Colon (tissue), 2 donors: ENCODE data around the gene AARS2.

ENCODE experiments used
- FAIRE-seq: peaks from 2 replicates; lab custom pipeline; 2012; peaks lifted over from hg19 to GRCh38; lab: Jason Lieb, UNC
- donor health status: control.
- donor health status: control.

The AARS2 gene

DNA sequence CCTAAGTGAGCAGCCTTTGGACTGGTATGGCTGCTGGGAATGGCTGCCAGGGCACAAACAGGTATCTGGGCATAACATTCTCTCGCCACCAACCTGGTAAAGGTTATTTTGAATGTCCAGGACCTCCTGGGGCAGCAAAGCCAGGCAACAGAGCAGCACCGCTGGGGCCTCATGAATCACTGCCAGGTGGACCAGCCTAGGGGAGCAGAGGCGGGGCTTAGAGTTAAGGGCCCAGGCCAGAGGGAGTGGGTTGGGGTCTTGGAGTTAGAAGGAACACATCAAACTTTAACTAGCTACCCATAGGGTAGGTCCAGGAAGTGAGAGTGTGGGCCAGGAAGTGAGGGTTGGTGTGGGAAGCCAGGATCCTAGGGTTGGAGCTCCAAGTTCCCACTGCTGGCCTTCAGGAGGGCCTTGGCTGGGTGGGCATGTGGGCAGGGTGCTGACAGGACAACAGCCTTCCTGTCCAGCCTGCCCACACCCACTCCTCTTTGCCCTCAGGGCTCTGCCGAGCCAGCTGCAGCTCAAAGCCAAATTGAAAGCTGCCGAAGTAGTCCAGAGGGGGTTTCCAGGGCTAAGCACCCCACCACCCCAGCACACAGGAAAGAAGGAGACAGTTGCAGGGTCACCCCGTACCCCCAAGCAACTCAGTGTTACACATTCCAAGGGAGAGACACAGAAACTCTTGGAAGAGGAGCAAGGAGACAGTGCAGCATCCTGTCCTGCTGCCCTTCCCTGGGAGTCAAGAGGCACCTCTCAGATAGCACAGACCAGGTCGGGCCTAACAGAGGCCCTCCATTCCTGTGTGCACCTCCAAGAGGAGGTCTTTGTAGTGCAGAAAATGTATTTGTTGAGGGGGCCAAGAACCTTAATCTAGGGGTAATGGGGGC is 50.4 kb downstream of the AARS2 start:
- FAIRE-seq: no peak

- FAIRE-seq: no peak
Measured at GRCh38 chr6:44261581-44261980, 51.6 kb downstream of the AARS2 start.

- no peak for FAIRE-seq
Measured at GRCh38 chr6:44260451-44261297, 52.5 kb downstream of the AARS2 start.

DNA sequence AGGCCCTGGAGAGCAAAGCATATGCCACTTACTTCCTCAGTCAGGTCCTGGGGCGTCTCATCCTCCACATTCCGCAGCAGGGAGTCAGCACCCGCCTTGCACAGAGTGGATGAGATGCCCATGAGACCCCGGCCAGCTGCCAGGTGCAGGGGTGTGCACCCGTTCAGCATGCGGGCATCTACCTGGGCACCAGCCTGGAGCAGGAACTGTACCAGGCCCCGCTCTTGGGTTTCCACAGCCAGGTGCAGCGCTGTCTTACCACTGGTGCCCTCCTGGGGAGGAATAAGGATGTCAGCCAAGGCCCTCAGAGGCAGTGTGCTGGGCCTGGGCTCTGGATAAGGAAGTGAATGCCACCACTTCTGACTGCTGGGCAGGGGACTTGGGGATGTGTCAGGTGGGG is 53.1 kb downstream of the AARS2 start:
- FAIRE-seq: no peak

GRCh38 chr6:44258921-44259320 is 54.2 kb downstream of the AARS2 start:
- FAIRE-seq: no peak

DNA sequence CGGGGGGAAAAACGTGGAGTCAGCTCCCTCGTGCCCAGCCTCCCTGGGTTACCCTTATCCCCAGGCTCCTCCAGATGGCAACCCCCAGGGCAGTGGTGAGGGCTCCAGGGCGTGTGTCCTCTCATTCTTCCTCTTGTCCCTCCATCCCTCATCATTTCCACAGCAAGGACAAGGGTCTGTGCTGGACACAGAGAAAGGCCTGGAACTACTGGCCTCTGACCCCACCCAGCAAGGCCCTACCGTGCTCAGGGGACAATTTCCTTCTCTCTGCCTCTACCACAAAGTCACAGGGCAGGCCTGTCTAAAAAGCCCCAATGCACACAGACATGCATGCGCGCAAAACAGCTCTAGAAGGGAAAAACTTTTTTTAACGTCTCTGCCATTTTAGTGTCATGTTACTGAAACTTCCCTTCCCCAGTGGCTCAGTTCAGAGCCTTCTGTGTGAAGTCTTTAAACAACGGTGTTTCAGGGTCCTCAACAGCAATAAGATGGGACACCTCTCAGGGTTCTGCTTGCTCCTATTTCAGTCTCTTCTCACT is 54.8 kb downstream of the AARS2 start:
- FAIRE-seq: no peak

- FAIRE-seq: no peak
Measured at GRCh38 chr6:44257753-44258324, 55.3 kb downstream of the AARS2 start.

DNA sequence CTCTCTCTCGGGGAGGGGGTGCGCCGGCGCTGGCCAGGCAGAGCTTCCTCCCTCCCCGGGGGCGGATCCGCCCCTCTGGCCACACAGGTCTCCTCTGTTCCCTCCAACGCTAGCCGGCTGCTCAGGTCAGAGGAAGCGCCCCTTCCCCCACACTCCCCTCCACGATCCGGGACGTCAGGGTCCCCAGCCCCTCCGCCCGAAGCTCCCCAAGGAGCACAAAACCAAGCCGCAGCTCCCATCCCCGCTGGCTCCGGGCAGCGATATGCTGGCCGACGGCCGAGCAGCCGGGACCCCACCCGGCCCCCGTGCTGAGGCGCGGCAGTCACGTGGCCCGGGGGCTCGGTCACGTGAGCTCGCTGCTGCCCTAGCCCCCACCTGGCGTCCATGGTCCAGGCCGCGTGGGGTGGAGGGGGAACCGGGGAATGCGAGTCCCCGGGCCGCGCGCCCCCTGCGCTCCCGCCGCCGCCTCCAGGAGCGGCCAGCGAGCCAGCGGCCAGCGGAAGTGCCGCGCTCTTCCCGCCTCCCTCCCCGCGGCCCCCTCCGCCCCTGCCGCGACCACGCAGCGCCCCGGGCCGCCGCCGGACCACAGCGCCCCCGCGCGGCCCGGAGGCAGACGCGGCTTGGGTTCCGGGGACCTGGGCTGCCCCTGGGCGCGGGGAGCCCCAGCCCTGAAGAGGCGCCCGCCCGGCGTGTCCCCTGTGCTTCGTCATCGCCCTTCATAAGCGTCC is 56.0 kb downstream of the AARS2 start, which contains the start of gene SLC35B2:
TSS of gene SLC35B2 (minus strand) at position 504 of the 728 bp plus-strand sequence. CDS start at position 386, 118 bp downstream.
- FAIRE-seq: no peak

DNA sequence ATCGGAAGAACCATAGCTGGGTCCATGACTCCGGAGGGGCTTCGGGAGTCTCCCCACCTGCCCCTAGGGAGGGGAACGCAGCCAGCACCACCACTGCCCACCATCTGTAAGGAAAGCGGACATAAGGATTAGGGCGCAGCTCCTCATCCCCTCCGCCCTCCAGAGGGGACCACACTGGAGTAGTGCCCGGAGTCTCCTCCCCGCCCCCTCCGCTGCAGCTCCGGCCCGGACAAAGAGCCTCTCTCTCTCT is 56.4 kb downstream of the AARS2 start:
- no peak for FAIRE-seq

DNA sequence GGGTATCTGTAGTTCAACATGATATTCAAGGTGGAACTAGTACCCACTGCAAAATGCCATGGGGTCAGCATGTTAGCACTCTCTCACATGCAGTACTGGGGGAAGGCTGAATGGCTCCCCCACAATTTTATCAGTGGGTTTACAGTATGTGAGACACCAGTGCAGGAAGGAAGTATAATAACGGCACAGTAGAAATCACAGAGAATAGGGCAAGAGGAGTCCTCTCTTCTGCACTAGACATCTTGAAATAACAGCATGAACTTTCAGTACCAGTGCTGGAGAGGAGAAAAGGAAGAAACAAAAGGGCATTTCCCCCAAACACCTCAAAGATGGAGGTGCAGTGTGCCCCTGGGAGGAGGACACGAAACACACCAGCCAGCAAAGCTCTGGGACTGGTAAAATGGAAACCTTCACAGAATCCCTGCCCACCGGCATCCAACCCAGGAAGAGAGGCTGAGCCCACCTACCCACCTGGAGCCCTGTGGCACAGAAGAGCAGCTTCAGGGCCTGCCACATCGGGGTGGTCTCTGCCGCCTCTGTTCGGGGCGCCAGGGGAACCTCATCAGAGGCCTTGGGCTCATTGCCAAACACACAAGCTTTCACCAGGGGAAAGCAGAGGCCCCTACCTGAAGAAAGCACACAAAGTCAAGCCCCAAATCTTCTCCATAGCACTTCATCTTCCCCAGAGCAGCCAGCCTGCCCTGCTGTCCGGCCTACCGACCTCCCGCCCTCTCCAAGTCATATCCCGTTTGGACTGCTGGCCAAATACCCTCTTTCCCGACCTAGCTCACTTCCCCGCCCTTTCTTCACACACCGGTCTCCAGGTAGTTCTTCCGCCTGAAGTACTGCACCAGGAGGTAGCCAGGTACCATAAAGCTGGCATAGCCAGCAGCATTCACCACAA is 57.0 kb downstream of the AARS2 start:
- no peak for FAIRE-seq

GRCh38 chr6:44255105-44255808 is 57.9 kb downstream of the AARS2 start:
- FAIRE-seq: no peak

- no peak for FAIRE-seq
Measured at GRCh38 chr6:44254191-44255104, 58.7 kb downstream of the AARS2 start.

DNA sequence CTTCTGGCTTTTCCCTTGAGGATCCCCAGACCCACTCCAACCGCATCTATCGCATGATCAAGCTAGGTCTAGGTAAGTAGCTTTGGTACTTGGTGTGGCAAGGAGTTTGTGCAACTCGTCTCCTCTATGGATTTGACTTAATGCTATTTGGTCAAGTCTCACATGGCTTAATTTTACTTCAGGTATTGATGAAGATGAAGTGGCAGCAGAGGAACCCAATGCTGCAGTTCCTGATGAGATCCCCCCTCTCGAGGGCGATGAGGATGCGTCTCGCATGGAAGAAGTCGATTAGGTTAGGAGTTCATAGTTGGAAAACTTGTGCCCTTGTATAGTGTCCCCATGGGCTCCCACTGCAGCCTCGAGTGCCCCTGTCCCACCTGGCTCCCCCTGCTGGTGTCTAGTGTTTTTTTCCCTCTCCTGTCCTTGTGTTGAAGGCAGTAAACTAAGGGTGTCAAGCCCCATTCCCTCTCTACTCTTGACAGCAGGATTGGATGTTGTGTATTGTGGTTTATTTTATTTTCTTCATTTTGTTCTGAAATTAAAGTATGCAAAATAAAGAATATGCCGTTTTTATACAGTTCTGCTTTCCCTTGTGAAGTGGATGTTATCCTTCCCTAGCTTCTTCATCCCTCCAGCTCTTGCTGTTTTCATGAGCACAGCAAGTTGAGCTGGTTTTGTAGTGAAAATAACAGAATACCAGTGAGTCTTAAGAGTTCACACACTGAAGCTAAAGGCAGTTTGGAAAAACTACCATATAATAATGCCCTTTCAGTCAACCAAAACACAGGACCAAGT is 59.6 kb downstream of the AARS2 start:
- FAIRE-seq: no peak

- no peak for FAIRE-seq
Measured at GRCh38 chr6:44251576-44252524, 61.3 kb downstream of the AARS2 start.

DNA sequence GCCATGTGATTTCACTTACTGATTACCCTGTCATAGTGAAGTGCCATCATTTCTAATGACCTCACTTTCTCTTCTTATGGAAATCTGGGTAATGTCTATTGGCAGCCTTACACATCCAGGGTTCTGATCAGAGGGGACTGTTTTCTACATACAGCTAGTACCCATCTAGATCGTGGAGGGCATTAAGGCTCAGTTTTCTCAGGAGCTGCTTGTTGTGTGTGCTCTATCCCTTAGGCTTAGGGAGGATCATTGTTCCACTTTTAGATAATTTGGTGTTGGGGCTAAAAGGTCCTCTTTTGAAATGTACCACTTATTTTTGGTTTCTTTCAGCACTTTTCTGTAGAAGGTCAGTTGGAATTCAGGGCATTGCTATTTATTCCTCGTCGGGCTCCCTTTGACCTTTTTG is 62.4 kb downstream of the AARS2 start:
- no peak for FAIRE-seq

DNA sequence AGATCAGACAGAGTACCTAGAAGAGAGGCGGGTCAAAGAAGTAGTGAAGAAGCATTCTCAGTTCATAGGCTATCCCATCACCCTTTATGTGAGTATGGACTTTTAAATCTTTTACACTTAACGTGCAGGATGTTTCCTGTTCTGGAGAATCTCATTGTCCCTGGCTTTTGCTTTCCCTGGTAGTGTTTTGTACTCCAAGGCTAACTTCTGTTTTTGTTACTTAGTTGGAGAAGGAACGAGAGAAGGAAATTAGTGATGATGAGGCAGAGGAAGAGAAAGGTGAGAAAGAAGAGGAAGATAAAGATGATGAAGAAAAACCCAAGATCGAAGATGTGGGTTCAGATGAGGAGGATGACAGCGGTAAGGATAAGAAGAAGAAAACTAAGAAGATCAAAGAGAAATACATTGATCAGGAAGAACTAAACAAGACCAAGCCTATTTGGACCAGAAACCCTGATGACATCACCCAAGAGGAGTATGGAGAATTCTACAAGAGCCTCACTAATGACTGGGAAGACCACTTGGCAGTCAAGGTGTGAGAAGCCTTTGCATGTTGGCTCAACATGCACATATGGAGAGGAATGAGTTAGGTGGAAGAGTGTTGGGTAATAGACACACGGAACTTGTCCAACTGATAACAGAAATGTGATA is 63.0 kb downstream of the AARS2 start:
- FAIRE-seq: no peak
